ENCODE data around the gene CTTNBP2NL. TPM values are rescaled to one million over a fixed set of nuclear protein-coding genes. Genes with fewer than 3 reads are reported as not detected.
"Not testable (repeated sequence)": the region's sequence is repeated elsewhere in the genome, so short reads cannot be mapped to it uniquely, and the experiment has no call there.

Gene CTTNBP2NL
- total RNA-seq, 1 donor from 2014 or later, result 39.0 TPM

DNA sequence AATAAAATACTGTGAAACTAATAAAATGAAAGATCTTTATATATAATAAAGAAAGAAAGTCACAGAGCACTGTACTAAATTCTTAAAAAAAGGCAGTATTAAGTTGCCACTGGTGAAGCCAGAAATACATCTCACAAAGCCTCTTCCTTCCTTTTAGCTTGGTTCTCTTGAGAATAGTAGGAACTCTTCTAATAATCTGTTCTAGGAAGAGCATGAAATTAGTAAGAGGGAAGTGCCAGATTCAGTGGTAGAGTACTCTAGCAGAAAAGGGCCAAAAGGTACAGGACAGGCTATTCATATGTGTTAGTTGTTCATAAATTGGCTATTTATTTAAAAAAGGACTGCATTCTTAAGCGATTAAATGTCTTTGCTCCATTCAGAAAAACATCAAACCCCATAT is 33.7 kb downstream of the CTTNBP2NL start:
- TF ChIP-seq, protein P1, sequence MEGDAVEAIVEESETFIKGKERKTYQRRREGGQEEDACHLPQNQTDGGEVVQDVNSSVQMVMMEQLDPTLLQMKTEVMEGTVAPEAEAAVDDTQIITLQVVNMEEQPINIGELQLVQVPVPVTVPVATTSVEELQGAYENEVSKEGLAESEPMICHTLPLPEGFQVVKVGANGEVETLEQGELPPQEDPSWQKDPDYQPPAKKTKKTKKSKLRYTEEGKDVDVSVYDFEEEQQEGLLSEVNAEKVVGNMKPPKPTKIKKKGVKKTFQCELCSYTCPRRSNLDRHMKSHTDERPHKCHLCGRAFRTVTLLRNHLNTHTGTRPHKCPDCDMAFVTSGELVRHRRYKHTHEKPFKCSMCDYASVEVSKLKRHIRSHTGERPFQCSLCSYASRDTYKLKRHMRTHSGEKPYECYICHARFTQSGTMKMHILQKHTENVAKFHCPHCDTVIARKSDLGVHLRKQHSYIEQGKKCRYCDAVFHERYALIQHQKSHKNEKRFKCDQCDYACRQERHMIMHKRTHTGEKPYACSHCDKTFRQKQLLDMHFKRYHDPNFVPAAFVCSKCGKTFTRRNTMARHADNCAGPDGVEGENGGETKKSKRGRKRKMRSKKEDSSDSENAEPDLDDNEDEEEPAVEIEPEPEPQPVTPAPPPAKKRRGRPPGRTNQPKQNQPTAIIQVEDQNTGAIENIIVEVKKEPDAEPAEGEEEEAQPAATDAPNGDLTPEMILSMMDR (conservative IDR thresholded peaks at IDR 0.05), result no peak
- Mint-ChIP-seq H3K27ac (ENCODE audit: unreplicated experiment) (no peak overlapping the region), H3K4me1 (no peaks in the 10 kb centered on the region), H3K36me3 (ENCODE audit: low read depth) (peaks cover 7% of the 10 kb centered on the region), H3K4me3 (no peak overlapping the region), H3K9me3 (no peaks in the 10 kb centered on the region), H3K27me3 (ENCODE audit: low read depth) (no peaks in the 10 kb centered on the region)
- DNase-seq (ENCODE audit: low read depth, low spot score), result no peak

DNA sequence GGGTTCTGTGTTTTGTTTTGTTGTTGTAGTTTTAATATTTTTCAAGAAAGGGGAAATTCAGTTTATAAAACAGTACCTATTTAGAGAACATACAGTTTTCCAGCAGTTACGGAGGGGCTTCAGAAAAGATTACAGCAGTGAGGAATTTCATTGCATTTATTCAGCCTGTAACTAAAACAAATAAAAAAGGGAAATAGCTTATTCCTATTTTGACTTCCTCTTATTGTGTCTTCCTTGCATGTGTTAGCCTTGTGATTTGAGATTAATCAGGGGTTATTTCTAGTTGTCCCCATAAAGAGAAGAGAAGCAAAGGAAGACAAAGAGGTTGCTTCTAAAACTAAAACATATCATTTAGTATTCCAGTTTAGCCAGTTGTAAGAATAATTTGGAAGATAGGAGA is 35.0 kb downstream of the CTTNBP2NL start:
- Mint-ChIP-seq H3K27ac (ENCODE audit: unreplicated experiment) (peak overlapping the region; percentile 47), H3K27me3 (ENCODE audit: low read depth) (no peaks in the 10 kb centered on the region), H3K4me1 (no peaks in the 10 kb centered on the region), H3K36me3 (ENCODE audit: low read depth) (peaks cover 5% of the 10 kb centered on the region), H3K9me3 (no peaks in the 10 kb centered on the region), H3K4me3 (no peak overlapping the region)
- no peak for DNase-seq (ENCODE audit: low read depth, low spot score)
- TF ChIP-seq, protein P1 (conservative IDR thresholded peaks at IDR 0.05), result no peak

DNA sequence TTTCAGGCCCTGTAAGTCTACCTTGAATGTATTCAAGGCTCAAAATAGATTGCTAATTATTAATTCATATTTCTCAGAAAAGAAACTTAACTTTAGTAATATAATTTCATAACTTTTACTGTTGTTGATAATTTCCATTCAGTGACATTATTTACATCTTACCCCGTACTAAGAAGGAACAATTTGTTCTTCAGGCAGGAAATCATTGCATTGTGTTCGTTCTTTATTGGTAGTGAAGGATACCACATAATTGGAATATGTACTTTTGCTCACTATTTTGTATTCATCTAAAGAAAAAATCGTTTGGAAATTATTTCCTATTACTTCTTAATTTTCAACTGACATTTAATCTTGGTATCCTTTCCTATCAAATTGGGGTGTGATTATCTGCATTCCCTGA is 39.4 kb downstream of the CTTNBP2NL start:
- Mint-ChIP-seq H3K27ac (ENCODE audit: unreplicated experiment) (no peak overlapping the region), H3K9me3 (no peaks in the 10 kb centered on the region), H3K4me1 (no peaks in the 10 kb centered on the region), H3K36me3 (ENCODE audit: low read depth) (peaks cover 14% of the 10 kb centered on the region), H3K27me3 (ENCODE audit: low read depth) (no peaks in the 10 kb centered on the region), H3K4me3 (no peak overlapping the region)
- DNase-seq (ENCODE audit: low read depth, low spot score), result no peak
- TF ChIP-seq, protein P1 (conservative IDR thresholded peaks at IDR 0.05), result no peak

DNA sequence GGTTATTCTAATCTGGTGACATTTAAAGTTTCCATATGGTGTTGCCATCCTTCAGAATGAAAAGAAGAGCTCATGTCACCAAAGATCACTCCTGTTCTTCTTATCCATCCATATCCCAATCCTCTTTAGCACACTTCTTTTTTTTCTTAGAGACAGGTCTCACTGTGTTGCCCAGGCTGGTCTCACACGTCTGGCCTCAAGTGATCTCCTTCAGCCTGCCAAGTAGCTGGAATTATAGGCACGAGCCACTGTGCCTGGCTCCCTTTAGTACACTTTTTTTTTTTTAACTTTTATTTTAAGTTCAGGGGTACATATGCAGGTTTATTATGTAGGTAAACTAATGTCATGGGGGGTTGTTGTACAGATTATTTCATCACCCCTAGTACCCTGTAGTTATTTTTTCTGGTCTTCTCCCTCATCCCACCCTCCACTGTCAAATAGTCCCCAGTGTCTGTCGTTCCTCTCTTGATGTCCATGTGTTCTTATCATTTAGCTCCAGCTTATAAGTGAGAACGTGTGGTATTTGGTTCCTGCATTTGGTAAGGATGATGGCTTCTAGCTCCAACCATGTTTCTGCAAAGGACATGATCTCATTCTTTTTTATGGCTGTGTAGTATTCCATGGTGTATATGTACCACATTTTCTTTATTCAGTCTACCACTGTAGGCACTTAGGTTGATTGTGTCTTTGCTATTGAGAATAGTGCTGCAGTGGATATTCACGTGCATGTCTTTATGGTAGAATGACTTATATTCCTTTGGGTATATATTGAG is 40.6 kb downstream of the CTTNBP2NL start:
- Mint-ChIP-seq H3K36me3 (ENCODE audit: low read depth) (peaks cover 15% of the 10 kb centered on the region), H3K4me3 (no peak overlapping the region), H3K9me3 (peaks cover 4% of the 10 kb centered on the region), H3K27me3 (ENCODE audit: low read depth) (no peaks in the 10 kb centered on the region), H3K4me1 (no peaks in the 10 kb centered on the region), H3K27ac (ENCODE audit: unreplicated experiment) (no peak overlapping the region)
- TF ChIP-seq, protein P1 (conservative IDR thresholded peaks at IDR 0.05), result no peak
- DNase-seq (ENCODE audit: low read depth, low spot score), result no peak

DNA sequence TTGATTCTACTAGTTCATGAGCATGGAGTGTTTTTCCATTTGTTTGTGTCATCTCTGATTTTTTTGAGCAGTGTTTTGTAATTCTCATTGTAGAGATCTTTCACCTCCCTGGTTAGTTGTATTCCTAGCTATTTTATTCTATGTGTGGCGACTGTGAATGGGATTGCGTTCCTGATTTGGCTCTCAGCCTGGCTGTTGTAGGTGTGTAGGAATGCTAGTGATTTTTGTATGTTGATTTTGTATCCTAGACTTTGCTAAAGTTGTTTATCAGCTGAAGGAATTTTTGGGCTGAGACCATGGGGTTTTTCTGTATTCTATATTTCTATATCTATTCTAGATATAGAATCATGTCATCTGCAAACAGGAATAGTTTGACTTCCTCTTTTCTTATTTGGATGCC is 42.1 kb downstream of the CTTNBP2NL start:
- H3K9me3 Mint-ChIP-seq; H3K4me1 Mint-ChIP-seq; H3K27ac Mint-ChIP-seq (ENCODE audit: unreplicated experiment); H3K4me3 Mint-ChIP-seq; H3K27me3 Mint-ChIP-seq (ENCODE audit: low read depth); DNase-seq (ENCODE audit: low read depth, low spot score): not testable (repeated sequence)
- H3K36me3 Mint-ChIP-seq (ENCODE audit: low read depth), result peaks cover 15% of the 10 kb centered on the region

DNA sequence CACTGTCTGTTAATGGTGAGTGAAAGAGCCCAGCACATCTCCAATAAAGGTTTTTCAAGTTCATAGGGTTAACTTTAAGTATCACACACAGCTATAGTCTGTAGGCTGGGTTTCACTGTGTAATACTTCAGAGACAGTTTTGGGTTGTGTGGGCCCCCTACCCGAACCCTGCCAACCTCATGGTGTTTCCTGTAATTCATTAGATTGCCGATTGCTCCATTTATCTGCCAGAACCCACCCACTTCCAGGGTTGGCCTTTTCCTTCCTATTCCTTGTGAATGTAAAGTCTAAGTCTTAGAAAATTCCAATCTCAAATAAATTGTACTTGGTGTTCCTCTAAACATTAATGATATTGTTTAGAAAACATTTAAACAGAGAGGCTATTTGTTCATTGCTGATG is 43.6 kb downstream of the CTTNBP2NL start:
- no peak overlapping the region for H3K4me3 Mint-ChIP-seq
- H3K4me1 Mint-ChIP-seq, result no peaks in the 10 kb centered on the region
- H3K36me3 Mint-ChIP-seq (ENCODE audit: low read depth), result peaks cover 15% of the 10 kb centered on the region
- H3K27me3 Mint-ChIP-seq (ENCODE audit: low read depth), result no peaks in the 10 kb centered on the region
- DNase-seq (ENCODE audit: low read depth, low spot score), result no peak
- H3K9me3 Mint-ChIP-seq, result peaks cover 4% of the 10 kb centered on the region
- TF ChIP-seq, protein P1 (conservative IDR thresholded peaks at IDR 0.05), result no peak
- H3K27ac Mint-ChIP-seq (ENCODE audit: unreplicated experiment), result no peak overlapping the region
